ENCODE results near the gene CADPS2. TPM values are rescaled to one million over a fixed set of nuclear protein-coding genes. Genes with fewer than 3 reads are reported as not detected.

CADPS2 gene
- total RNA-seq, 1 donor from 2014 or later: 8.7 TPM

DNA sequence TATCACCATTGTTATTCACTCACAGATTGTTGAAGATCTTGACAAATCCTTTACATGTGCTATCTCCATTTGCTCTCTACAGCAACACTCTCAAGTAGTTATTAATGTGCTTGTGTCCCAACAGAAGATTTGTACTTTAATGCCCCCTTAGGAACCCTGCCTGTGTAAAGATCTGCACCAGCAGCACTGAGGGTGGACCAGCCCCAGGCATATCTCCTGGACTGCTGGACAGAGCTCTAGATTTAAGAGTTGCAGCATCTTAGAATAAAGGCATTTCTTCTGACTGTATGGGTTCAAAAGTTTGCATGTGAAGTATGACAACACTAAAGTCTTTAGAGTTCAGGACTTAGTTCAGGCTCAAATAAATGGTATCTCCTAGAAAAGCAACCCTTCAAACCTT, 282.0 kb downstream of the CADPS2 start:
- DNase-seq (ENCODE audit: low read depth): no peak

DNA sequence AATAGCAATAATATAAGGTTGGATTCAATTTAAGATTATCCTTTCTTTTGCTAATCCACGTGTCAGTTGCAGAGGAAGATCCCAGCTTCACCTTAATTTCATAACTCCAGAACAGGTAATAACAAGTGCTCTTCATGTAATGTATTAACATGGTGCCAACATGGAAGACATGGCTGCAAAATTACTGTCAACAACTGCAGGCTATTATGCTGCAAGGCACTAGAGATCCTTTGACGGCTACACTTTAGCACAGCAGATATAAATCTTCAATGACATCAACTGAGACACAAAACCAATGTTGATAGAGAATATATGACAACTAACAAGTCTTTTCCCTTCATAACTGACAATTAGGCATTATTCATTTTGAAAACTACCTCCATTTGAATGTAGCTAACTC, 283.5 kb downstream of the CADPS2 start:
- DNase-seq (ENCODE audit: low read depth): no peak

DNA sequence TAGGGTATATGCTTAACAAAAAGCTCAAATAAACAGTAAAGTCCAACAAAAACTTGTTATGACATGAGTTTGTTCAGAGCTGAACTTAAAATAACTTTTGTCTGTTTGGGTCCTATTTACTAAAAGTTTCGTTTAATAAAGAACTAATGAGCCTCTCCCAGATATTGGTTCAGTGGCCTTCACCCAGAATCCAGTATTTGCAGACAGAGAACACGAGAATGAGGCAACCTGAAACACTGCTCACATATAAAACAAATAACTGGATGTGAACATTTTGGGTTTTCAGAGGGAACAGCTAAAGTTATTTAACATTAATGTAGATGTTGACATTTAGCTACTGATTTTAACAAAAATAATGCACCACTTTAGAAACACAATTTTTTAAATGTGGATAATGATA, 285.6 kb downstream of the CADPS2 start:
- DNase-seq (ENCODE audit: low read depth): no peak

DNA sequence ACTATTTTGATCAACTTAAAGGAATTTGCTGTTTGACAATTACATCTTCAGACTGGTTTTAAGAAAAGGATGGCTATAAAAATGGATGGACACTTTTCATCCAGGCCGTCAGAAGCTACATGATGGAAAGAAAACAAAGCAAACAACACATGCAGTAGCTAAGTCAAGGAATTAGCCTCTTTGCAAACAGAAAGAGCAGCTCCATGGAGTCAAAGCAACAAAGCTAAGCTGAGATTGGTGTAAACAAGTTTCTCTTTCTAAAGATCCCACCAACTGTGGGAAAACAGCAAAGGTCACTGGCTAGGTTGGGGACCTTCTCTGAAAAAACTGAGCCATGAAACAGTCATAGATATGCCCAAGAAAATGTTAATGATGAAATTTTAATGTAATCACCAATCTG, 286.2 kb downstream of the CADPS2 start:
- DNase-seq (ENCODE audit: low read depth): no peak

DNA sequence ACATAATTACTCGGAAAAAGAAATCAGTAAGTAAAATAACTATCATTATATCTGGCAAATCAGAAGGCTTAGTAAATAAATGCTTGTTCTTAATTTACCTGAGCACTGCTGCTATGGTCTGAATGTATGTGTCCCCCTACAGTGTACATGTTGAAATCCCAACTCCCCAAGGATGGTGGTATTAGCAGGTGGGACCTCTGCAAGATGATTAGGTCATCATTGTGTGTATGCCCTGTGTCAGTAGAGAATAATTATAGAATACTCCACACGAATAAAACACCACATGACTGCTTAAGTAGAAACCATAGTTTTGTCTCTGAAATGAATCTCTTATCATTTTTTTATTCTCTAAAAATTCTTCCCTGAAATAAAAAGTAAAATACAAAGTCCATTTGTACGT, 289.0 kb downstream of the CADPS2 start:
- DNase-seq (ENCODE audit: low read depth): no peak

DNA sequence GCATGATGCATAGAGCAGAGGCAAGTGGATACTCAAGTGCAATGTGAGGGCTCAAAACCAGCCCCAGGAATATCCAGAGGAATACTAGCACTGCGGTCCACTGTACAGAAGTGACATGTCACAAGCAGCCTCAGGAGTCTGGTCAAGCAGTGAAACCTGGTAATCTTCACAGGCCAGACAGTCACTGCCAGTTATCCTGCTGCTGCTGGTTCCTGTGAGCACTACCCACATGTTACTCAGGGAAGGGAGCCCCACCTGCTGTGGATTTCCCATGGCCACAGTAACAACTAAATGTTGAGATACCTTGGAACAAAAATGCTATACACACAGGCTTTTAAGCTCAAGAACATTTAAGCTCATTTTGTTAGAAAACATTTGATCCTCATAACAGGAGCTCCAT, 290.4 kb downstream of the CADPS2 start:
- no peak for DNase-seq (ENCODE audit: low read depth)

DNA sequence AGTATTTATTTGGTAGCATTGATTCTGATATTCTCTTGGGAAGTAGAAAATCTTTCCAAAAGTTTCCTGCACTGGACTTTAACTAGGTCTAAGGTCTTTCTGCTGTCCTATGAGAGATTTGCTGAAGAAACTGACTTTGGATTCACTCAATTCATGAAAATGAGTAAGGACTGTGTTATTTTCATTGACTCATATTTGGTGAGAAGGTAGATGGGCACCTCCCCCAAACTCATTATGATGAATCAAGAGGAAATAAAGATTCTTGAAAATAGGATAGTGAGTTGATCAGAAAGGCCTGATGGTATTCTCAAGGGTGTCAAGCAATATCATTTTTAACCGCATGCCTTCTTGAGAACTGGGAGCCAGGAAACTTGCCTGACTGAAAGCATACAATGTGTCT, 297.6 kb downstream of the CADPS2 start:
- DNase-seq (ENCODE audit: low read depth): peak; percentile 50

DNA sequence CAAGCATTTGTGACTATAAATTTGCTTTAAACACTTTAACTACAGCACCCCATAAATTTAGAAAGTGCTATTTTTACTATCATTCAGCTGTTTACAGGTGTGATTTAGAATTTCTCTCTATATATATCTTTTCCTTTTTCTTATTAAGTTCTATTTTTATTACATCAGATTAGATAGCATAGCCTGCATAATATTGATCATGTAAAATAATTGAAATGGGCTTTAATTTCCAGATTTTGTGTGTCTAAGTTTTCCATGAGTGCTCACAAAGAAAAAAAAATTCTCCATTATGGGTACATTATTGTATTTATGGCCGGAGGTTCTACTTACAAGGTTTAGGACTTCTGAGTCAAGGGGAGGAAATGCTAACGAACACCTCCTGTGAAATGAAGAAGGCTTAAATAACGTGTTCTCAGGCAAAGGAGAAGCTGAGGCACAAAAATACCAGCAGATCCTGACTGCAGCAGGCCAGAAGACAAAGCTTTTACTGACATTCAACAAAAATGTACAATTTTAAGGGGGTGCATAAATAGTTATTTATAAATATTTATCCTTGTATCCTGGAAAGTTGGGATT, 301.5 kb downstream of the CADPS2 start:
- DNase-seq (ENCODE audit: low read depth): no peak

DNA sequence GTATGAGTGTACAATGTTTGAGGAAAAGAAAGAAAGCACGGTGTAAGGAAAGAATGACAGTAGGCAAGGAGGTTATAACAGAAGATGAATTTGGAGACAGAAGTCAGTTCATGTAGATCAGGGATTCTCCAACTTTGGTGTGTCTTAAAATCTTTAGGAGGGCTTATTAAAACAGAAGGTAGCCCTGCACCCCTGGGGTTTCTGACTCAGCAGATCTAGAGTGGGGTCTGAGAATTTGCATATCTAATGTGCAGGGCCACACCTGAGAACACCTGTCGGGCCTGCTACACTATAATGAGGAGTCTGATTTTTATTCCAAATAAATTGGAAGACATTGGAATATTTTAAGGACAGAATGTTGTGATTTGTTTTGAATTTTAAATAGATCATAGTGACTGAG, 307.9 kb downstream of the CADPS2 start:
- no peak for DNase-seq (ENCODE audit: low read depth)

DNA sequence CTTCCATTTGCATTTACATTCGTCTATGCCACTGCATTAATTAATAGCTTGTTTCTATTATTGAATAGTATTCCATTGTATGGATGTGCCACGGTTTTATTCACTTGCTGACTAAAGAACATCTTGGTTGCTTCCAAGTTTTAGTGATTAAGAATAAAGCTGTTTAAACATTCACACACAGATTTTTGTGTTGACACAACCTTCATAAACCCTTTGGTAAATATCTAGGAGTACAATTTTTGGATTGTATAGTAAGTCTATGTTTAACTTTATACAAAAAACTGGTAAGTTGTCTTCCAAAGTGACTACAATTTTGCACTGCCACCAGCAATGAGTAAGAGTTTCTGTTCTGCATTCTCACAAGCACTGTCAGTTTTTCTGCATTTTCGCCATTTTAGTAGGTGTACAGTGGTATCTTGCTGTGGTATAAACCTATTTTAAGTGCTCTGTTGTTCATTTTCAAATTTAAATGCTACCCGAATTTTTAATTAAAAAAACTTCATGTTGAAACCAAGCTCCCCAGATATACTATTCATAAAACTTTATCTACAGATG, 308.7 kb downstream of the CADPS2 start:
- no peak for DNase-seq (ENCODE audit: low read depth)

DNA sequence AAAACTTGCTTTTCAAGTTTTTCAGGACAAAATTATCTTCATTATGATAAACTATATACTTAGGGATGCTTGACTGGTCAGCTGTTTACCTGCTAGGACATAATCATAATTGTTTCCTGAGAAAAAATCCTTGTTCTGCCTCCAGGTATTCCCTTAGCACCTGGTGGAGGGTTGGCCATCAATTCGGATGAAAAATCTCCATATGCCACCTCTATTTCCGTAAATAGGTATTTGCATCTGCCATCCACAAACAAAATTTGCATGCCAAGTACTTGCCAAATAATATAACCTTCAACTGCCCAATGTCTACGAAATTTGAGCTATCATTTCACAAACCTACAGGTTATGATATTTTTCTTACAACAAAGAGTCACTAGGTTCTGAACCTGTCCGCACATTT, 313.6 kb downstream of the CADPS2 start:
- DNase-seq (ENCODE audit: low read depth): no peak

DNA sequence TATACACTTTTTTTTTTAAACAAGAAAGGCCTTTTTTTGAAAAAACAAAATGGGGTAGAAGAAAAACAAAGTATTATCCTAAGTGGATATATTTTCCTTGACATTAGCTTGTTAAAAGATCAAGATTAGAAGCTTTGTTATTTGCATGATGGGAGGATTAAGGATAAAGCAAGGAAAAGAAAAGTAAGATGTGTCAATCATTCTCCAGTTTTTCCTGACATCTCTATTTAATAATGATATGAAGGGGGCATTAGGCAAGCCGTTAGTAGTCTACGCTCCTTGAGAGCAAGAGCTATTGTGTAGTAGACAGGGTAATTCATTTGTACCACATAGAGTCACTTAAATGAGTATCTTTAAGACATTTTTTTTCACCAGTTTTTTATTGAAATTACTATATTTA, 324.9 kb downstream of the CADPS2 start:
- no peak for DNase-seq (ENCODE audit: low read depth)

DNA sequence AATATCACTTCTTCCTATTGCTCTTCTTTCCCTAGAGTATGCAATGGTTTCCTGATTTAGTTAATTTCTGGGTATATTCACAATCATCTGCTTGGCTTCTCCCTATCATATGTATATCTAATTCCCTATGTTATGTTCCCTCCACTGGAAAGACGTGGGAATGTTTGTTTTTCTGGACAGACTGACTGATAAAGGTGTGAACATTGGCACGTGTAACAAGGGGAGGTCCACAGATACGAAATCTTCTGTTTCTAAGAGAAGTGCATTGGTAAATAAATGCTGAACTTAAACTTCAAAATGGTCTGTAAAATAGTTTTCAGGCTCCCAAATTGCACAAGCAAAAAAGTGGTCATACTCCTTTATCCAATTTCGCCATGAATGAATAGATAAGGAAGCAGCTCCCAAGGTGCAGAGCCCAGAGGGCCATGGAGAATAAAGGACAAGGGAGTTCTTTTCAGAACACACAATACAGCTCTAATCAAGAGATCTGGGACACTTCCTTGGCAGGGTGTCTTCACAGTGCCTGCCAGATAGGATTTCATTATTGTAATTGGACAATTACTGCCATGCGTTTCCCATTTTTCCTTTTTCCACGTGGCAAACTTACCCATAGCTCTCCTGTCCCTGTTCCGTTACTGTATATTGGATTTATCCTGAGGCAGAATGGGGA, 329.3 kb downstream of the CADPS2 start:
- DNase-seq (ENCODE audit: low read depth): no peak

DNA sequence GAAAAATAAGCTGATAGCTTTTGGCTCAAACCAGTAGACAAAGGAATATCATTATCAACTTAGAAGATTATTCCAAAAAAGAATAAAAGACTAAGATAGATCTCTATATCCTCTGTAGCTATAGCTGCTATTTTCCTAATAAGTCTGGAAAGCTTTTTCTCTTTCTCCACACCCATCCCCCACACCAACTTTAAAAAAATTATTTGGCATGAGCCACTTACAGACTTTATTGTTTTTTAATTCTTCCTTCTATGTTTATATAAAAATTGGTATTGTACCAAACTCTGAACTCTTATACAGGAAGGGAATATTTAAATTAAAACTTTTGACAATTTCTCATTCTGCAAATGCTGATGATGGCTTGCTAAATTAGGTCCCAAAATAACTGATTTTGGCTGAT, 330.0 kb downstream of the CADPS2 start:
- DNase-seq (ENCODE audit: low read depth): no peak

DNA sequence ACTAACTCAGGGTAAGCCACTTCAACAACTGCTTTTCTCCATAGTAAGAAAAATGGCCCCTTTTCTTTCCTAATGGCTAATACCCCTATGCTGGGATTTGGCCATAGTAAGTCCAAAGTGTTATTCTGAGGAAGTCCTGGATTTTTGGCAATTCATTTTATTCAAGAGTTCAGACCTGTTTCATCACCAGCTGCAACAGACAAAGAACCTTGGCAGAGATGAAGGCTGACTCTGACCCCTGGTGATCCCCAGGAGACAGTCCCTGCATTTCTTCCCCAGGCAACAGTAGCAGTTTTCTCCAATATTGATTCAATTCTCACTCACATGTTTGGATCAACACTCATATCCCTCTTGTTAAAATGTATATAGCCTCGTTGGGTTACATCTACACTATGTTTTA, 332.5 kb downstream of the CADPS2 start:
- DNase-seq (ENCODE audit: low read depth): no peak

DNA sequence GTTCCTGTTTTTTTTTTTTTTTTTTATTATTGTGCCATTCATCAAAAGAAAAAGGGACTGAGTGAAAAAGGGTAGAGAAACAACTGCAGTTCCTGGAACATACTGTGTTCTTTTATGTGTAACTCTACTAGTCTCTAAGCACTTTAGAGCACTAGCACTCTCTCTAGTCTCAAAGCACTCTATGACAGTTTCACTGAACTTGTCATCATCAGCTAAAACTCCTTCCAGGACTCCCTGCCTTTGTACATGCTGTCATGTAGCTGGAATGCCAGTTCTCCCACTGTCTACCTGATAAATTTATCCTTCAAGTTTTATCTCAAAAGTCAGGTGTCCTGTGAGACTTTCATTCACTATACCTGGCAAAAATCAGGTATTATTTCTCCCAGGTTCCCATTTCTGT, 333.5 kb downstream of the CADPS2 start:
- DNase-seq (ENCODE audit: low read depth): no peak

DNA sequence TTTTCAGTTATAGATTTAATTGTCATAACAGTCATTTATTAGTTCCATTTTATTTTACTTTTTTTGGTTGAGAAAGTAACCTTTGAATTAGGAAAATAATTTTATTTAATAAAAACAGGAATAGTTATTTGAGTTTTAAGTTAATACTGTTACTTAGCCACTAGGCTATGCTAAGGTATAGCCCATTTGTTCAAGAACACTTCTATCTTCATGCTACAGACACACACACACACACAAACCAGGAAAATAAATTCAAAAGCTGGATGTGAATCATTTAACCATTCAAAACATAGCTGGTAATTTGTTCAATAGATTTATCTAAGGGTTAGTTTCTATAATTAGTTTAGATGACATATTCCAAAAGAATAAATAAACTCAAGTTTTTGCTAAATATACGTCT, 335.7 kb downstream of the CADPS2 start:
- peak; percentile 31 for DNase-seq (ENCODE audit: low read depth)

DNA sequence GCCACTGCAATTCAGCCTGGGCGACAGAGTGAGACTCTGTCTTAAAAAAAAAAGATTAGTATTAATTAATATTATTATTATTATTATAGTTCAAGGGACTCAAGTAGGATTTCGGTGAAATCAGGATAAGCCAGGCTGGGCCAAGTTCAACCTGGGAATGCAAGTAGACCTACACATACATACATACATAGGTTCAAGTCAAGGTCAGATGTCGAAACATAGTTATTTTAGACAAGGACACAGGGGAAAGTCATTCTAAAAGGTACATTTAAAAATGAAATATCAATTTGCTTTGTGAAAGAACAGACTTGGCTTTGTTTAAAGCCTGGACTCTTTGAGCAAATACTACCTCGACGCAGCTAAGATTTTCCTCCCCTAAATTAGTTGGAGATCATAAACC, 336.7 kb downstream of the CADPS2 start:
- DNase-seq (ENCODE audit: low read depth): no peak

DNA sequence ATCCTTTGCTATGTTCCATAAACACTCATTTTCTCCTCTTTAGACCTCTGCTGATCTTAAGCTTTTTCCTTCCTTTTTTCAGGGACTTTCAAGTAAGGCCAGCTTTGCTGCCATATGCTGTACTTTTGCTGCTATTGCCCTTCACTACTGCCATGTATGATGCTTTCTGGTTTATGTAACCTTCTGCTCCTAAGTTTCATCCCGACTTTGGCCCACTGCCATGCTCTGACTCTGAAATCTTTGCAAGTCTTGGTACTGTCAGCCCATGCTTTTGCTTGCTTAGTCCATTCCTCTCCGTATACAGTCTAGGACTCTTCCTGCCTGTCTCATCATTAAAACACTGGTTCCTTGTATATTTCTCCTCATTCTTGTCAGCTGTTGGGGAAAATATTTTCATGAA, 339.8 kb downstream of the CADPS2 start:
- DNase-seq (ENCODE audit: low read depth): no peak

DNA sequence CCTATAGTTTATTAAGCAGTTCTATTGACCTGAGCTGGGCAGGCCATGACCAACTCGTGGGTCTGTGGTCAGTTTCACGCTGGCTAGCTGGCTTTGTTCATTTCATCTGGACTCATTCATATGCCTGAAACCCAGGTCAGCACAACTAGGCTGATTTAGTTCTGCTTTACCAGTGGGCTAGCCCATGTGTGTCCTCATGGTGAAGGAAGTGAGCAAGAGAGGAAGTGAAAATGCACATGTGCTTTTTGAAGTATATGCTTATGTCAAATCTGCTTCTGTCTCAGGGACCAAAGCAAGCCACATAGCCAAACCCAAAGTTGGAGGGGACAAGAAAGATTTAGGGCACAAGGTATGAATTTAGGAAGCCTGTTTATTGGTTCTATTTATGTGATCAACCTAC, 341.8 kb downstream of the CADPS2 start:
- no peak for DNase-seq (ENCODE audit: low read depth)

DNA sequence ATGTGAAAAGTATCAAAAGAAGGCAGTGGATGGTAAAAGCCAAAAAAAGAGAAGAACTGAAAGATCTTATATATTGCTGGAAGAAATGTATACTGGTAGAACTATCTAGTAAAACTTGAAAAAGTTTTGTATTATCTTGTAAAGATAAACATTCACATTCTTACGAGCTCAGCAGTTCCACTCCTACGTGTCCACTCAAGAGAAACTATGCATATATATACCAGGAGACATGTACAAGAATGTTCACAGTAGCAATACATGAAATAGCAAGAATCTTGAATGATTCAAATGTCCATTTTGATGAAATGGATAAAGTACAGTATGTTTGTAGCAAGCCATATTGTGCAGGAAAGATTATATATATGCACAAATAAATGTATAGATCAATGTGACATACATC, 342.4 kb downstream of the CADPS2 start:
- DNase-seq (ENCODE audit: low read depth): no peak

DNA sequence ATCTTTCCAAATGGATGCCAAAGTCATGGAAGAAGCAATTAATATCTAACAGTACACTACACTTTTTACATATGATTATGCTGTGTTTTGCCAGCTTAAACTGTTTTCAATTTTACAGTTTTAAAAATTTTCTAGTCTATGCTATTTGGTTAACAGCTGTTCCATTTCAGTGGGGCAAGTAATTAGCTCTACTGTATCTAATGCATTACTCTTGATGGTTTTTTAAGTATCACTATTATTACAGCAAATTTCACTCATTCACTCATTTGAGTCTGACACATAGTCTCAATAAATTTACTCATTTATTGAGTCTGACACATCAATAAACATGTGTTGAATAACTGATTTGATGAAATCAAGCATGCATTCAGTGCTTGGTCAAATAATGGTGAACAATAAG, 343.1 kb downstream of the CADPS2 start:
- no peak for DNase-seq (ENCODE audit: low read depth)

DNA sequence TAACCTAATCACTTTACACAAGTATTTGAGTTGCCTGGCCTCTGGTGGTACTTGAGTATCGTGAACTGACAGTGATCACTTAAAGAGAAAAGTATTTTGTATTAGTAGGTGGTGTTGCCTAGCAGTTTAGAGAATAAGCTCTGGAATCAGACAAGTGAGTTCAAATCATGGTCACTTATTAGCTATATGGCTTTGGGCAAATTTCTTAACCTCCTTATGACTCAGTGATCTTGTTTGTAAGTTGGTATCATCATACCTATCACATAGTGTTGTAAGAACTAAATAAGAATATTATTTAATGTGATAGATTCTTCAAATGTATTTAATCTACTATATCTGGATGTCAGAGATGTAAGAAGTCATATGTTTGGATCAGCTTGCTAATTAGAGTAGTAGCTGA, 351.2 kb downstream of the CADPS2 start:
- peak; percentile 56 for DNase-seq (ENCODE audit: low read depth)

Data from renal cortical epithelial cell (primary cell).